Stimulated activated naive B cell treated with anti-CD40 and anti-IgM and Interleukin-4, amounts not matched to agents 10 μg/mL and 1 μg/mL and 100 μg/mL, for 72 hours (primary cell): ENCODE results near the gene RNF213.

Source experiments
- ATAC-seq, 2 donors: fragments of 150-1000 bp; cut with Tn5 transposase; replicated peaks; 2 replicates each; pipeline ENCODE4 v1.10.0; 2021; ENCODE audit warnings: moderate library complexity in 1 of 2
- DNase-seq: peaks from one replicate; pipeline ENCODE4 v3.0.0; 2021
- H3K27ac Mint-ChIP-seq: one replicate; pipeline ENCODE4 v1.8.0; 2022; ENCODE audit warnings: mild to moderate bottlenecking, mixed read lengths
- H3K27me3 Mint-ChIP-seq, 2 donors: one replicate each; pipeline ENCODE4 v1.8.0; 2022; ENCODE audit warnings: mixed read lengths in 2 of 2
- H3K36me3 Mint-ChIP-seq, 2 donors: one replicate each; pipeline ENCODE4 v1.8.0; 2022; ENCODE audit warnings: mixed read lengths in 2 of 2, mild to moderate bottlenecking in 1 of 2
- H3K4me1 Mint-ChIP-seq, 2 donors: one replicate each; pipeline ENCODE4 v1.8.0; 2022; ENCODE audit warnings: mixed read lengths in 2 of 2, mild to moderate bottlenecking in 1 of 2
- H3K4me3 Mint-ChIP-seq, 2 donors: one replicate each; pipeline ENCODE4 v1.8.0; 2022; ENCODE audit warnings: mild to moderate bottlenecking in 2 of 2, mixed read lengths in 2 of 2, moderate library complexity in 1 of 2
- H3K9me3 Mint-ChIP-seq, 2 donors: one replicate each; pipeline ENCODE4 v1.8.0; 2022; ENCODE audit warnings: mixed read lengths in 2 of 2, mild to moderate bottlenecking in 1 of 2

The RNF213 gene

GRCh38 chr17:80431246-80432195 is 170.9 kb downstream of the RNF213 start:
- Mint-ChIP-seq H3K9me3 (peaks cover 0 to 4% of the 10 kb centered on the region in 2 donors), H3K27ac (peak overlapping the region; percentile 25), H3K36me3 (peaks cover 5 to 14% of the 10 kb centered on the region in 2 donors), H3K27me3 (no peaks in the 10 kb centered on the region), H3K4me3 (no peak overlapping the region), H3K4me1 (peaks cover 5 to 9% of the 10 kb centered on the region in 2 donors)
- ATAC-seq (no peak), DNase-seq (no peak)

GRCh38 chr17:80432350-80432955 is 171.8 kb downstream of the RNF213 start:
- DNase-seq (no peak), ATAC-seq (no peak)
- H3K9me3 Mint-ChIP-seq, result peaks cover 0 to 4% of the 10 kb centered on the region in 2 donors
- no peak overlapping the region for H3K4me3 Mint-ChIP-seq
- peaks cover 5 to 13% of the 10 kb centered on the region in 2 donors for H3K36me3 Mint-ChIP-seq
- no peak overlapping the region for H3K27ac Mint-ChIP-seq
- no peaks in the 10 kb centered on the region for H3K27me3 Mint-ChIP-seq
- no peaks in the 10 kb centered on the region for H3K4me1 Mint-ChIP-seq

- Mint-ChIP-seq H3K36me3 (peaks cover 5 to 13% of the 10 kb centered on the region in 2 donors), H3K4me1 (no peaks in the 10 kb centered on the region)
Observed at GRCh38 chr17:80432961-80433550, 172.4 kb downstream of the RNF213 start.

GRCh38 chr17:80433916-80434666 is 173.4 kb downstream of the RNF213 start:
- peaks cover 5 to 13% of the 10 kb centered on the region in 2 donors for H3K36me3 Mint-ChIP-seq
- no peaks in the 10 kb centered on the region for H3K27me3 Mint-ChIP-seq
- H3K4me1 Mint-ChIP-seq, result no peaks in the 10 kb centered on the region
- no peak overlapping the region for H3K4me3 Mint-ChIP-seq
- DNase-seq (no peak), ATAC-seq (no peak)
- H3K9me3 Mint-ChIP-seq, result peaks cover 0 to 4% of the 10 kb centered on the region in 2 donors
- H3K27ac Mint-ChIP-seq, result peak overlapping the region; percentile 79

More at GRCh38 chr17:80432961-80433550, 172.4 kb downstream of the RNF213 start:
- H3K27ac Mint-ChIP-seq, result no peak overlapping the region
- no peak overlapping the region for H3K4me3 Mint-ChIP-seq
- H3K9me3 Mint-ChIP-seq, result peaks cover 0 to 4% of the 10 kb centered on the region in 2 donors
- no peak for ATAC-seq
- no peaks in the 10 kb centered on the region for H3K27me3 Mint-ChIP-seq
- DNase-seq, result no peak

- Mint-ChIP-seq H3K36me3 (peaks cover 10 to 13% of the 10 kb centered on the region in 2 donors), H3K4me1 (no peaks in the 10 kb centered on the region), H3K9me3 (peaks cover 0 to 4% of the 10 kb centered on the region in 2 donors), H3K4me3 (no peak overlapping the region), H3K27ac (no peak overlapping the region), H3K27me3 (peaks cover 8 to 12% of the 10 kb centered on the region in 2 donors)
- ATAC-seq (no peak), DNase-seq (no peak)
Observed at GRCh38 chr17:80437532-80437931, 176.9 kb downstream of the RNF213 start.

- ATAC-seq, result no peak
- Mint-ChIP-seq H3K27me3 (peaks cover 17 to 19% of the 10 kb centered on the region in 2 donors), H3K9me3 (peaks cover 0 to 4% of the 10 kb centered on the region in 2 donors)
Observed at GRCh38 chr17:80438806-80439205, 178.2 kb downstream of the RNF213 start.

GRCh38 chr17:80439499-80439898 is 178.8 kb downstream of the RNF213 start:
- no peak for ATAC-seq
- H3K4me3 Mint-ChIP-seq, result no peak overlapping the region
- no peaks in the 10 kb centered on the region for H3K4me1 Mint-ChIP-seq
- H3K27me3 Mint-ChIP-seq, result peaks cover 17 to 19% of the 10 kb centered on the region in 2 donors
- peaks cover 10 to 13% of the 10 kb centered on the region in 2 donors for H3K36me3 Mint-ChIP-seq
- DNase-seq, result no peak
- no peak overlapping the region for H3K27ac Mint-ChIP-seq
- peaks cover 0 to 4% of the 10 kb centered on the region in 2 donors for H3K9me3 Mint-ChIP-seq

More at GRCh38 chr17:80438806-80439205, 178.2 kb downstream of the RNF213 start:
- Mint-ChIP-seq H3K36me3 (peaks cover 10 to 13% of the 10 kb centered on the region in 2 donors), H3K27ac (no peak overlapping the region), H3K4me1 (no peaks in the 10 kb centered on the region), H3K4me3 (no peak overlapping the region)
- no peak for DNase-seq

- peak in 1 of 2 donors; percentile 38 for ATAC-seq
- no peak overlapping the region for H3K27ac Mint-ChIP-seq
- peaks cover 8 to 10% of the 10 kb centered on the region in 2 donors for H3K36me3 Mint-ChIP-seq
- H3K9me3 Mint-ChIP-seq, result peaks cover 0 to under 1% of the 10 kb centered on the region in 2 donors
- no peaks in the 10 kb centered on the region for H3K4me1 Mint-ChIP-seq
- no peak overlapping the region for H3K4me3 Mint-ChIP-seq
- H3K27me3 Mint-ChIP-seq, result peaks cover 17 to 19% of the 10 kb centered on the region in 2 donors
- DNase-seq, result no peak
Observed at GRCh38 chr17:80441133-80441578, 180.5 kb downstream of the RNF213 start.

- peaks cover 5 to 7% of the 10 kb centered on the region in 2 donors for H3K36me3 Mint-ChIP-seq
- no peak for DNase-seq
- H3K27ac Mint-ChIP-seq, result no peak overlapping the region
- H3K9me3 Mint-ChIP-seq, result no peaks in the 10 kb centered on the region
- no peak overlapping the region for H3K4me3 Mint-ChIP-seq
- ATAC-seq, result no peak
- peaks cover 17 to 19% of the 10 kb centered on the region in 2 donors for H3K27me3 Mint-ChIP-seq
- H3K4me1 Mint-ChIP-seq, result no peaks in the 10 kb centered on the region
Observed at GRCh38 chr17:80441598-80442322, 181.1 kb downstream of the RNF213 start.

GRCh38 chr17:80442323-80442659 is 181.6 kb downstream of the RNF213 start:
- Mint-ChIP-seq H3K27ac (no peak overlapping the region), H3K36me3 (peaks cover 5 to 7% of the 10 kb centered on the region in 2 donors), H3K4me1 (no peaks in the 10 kb centered on the region), H3K4me3 (no peak overlapping the region), H3K9me3 (no peaks in the 10 kb centered on the region), H3K27me3 (peaks cover 17 to 19% of the 10 kb centered on the region in 2 donors)
- DNase-seq, result no peak
- no peak for ATAC-seq

- peaks cover 5 to 7% of the 10 kb centered on the region in 2 donors for H3K36me3 Mint-ChIP-seq
Observed at GRCh38 chr17:80442764-80443163, 182.1 kb downstream of the RNF213 start.

GRCh38 chr17:80443498-80443897 is 182.8 kb downstream of the RNF213 start:
- no peak for ATAC-seq
- H3K4me3 Mint-ChIP-seq, result no peak overlapping the region
- H3K9me3 Mint-ChIP-seq, result no peaks in the 10 kb centered on the region
- no peak overlapping the region for H3K27ac Mint-ChIP-seq
- no peak for DNase-seq
- no peaks in the 10 kb centered on the region for H3K4me1 Mint-ChIP-seq
- H3K27me3 Mint-ChIP-seq, result peaks cover 17 to 19% of the 10 kb centered on the region in 2 donors
- H3K36me3 Mint-ChIP-seq, result peaks cover 5 to 7% of the 10 kb centered on the region in 2 donors

More at GRCh38 chr17:80442764-80443163, 182.1 kb downstream of the RNF213 start:
- Mint-ChIP-seq H3K27ac (no peak overlapping the region), H3K4me3 (no peak overlapping the region), H3K27me3 (peaks cover 17 to 19% of the 10 kb centered on the region in 2 donors), H3K9me3 (no peaks in the 10 kb centered on the region), H3K4me1 (no peaks in the 10 kb centered on the region)
- ATAC-seq (no peak), DNase-seq (no peak)
